ENCODE results near the gene ELL. TPM values are rescaled to one million over a fixed set of nuclear protein-coding genes. Genes with fewer than 3 reads are reported as not detected.

The ELL gene
- total RNA-seq, 1 experiment from 2014 or later, result 22.9 TPM

GRCh38 chr19:18421371-18421959 is 100.4 kb downstream of the ELL start:
- H3K79me2 ChIP-seq (ENCODE audit: insufficient read depth, low read length), result peaks cover 69% of the 10 kb centered on the region
- peak overlapping the region; percentile 65 to 92; a peak in 3 of 4 replicates for H3K4me3 ChIP-seq (replicated peaks in 1 of 2; ENCODE audit: low read depth in 1 of 2, low read length in 2 of 2)
- CTCF ChIA-PET, result no interaction called here
- H3K4me2 ChIP-seq (ENCODE audit: low read length), result peak overlapping the region; percentile 100
- H3K9me3 ChIP-seq (ENCODE audit: control insufficient read depth in 1 of 2, insufficient read depth in 1 of 2, low read depth in 1 of 2, low read length in 2 of 2), result no peaks in the 10 kb centered on the region
- peak overlapping the region; percentile 98 for H3K27ac ChIP-seq (ENCODE audit: low read depth, low read length)
- no TSS peak for BruUV-seq (replicated peaks)
- no peak for ATAC-seq
- TF ChIP-seq EGR1 (IDR thresholded peaks at IDR 0.05; ENCODE audit: low read depth) (no peak), TCF7L2 (IDR thresholded peaks at IDR 0.05; ENCODE audit: borderline replicate concordance, extremely low read depth, insufficient read depth, insufficient read length) (no peak), ZBTB33 (IDR thresholded peaks at IDR 0.05; ENCODE audit: extremely low read depth, insufficient replicate concordance, low read length) (no peak), SIN3A (IDR thresholded peaks at IDR 0.05; ENCODE audit: low read depth) (no peak), EZH2phosphoT487 (IDR thresholded peaks at IDR 0.05; ENCODE audit: borderline replicate concordance) (no peak), RAD21 (IDR thresholded peaks at IDR 0.05; ENCODE audit: low read depth) (no peak), ATF3 (IDR thresholded peaks at IDR 0.05) (no peak), CTCF (IDR thresholded peaks at IDR 0.05 in 2 of 3, conservative IDR thresholded peaks at IDR 0.05 in 1 of 3; ENCODE audit: borderline replicate concordance in 1 of 3, insufficient read depth in 1 of 3, low read depth in 2 of 3, low read length in 2 of 3) (no peak), ZNF274 (IDR thresholded peaks at IDR 0.05; ENCODE audit: low read depth, low read length) (no peak), MAX (IDR thresholded peaks at IDR 0.05) (no peak)
- POLR2A ChIA-PET, result interaction anchor here (0.6 kb wide), 1 partner anchor 15 kb away, joined by 4 read pairs; no protein-coding TSS in a partner anchor
- intact Hi-C loops (cut with micrococcal nuclease), result no loop called here
- peak overlapping the region; percentile 96 for H3K9ac ChIP-seq (ENCODE audit: low read length)
- RAD21 ChIA-PET (ENCODE audit: low non-redundant PET in 1 of 2, low total read pairs in 2 of 2, uncharacterized antibody in 2 of 2, unreplicated experiment in 2 of 2), result no interaction called here
- no peak for DNase-seq (ENCODE audit: low read depth, low spot score)
- H3K9me2 ChIP-seq (ENCODE audit: insufficient read depth), result no peaks in the 10 kb centered on the region
- no peaks in the 10 kb centered on the region for H4K20me1 ChIP-seq (ENCODE audit: insufficient read depth)
- peaks cover 35 to 76% of the 10 kb centered on the region in 2 experiments for H3K4me1 ChIP-seq (ENCODE audit: control insufficient read depth in 1 of 2, insufficient read depth in 2 of 2, low read length in 2 of 2)
- H3K36me3 ChIP-seq (ENCODE audit: control insufficient read depth in 1 of 2, insufficient read depth in 2 of 2, low read length in 2 of 2), result no peaks in the 10 kb centered on the region; a peak in 1 of 4 replicates
- no peaks in the 10 kb centered on the region for H3K27me3 ChIP-seq (ENCODE audit: insufficient read depth, low read length)
- no peak overlapping the region for H2AFZ ChIP-seq (ENCODE audit: low read depth, low read length, poor library complexity, severe bottlenecking)
